Activated T-helper 17 cell treated with anti-CD3 and anti-CD28 coated beads, Interleukin-2, amount 50 U/mL, for 72 hours (primary cell): ENCODE data around the gene BCKDHA. TPM values are rescaled to one million over a fixed set of nuclear protein-coding genes. Genes with fewer than 3 reads are reported as not detected.
"Not testable (repeated sequence)": the region's sequence is repeated elsewhere in the genome, so short reads cannot be mapped to it uniquely, and the experiment has no call there.

Experiments
- ATAC-seq: fragments of 150-1000 bp; cut with Tn5 transposase; replicated peaks from 2 replicates; pipeline ENCODE4 v1.10.0; 2021; ENCODE audit warnings: mild to moderate bottlenecking, moderate library complexity
- H3K27ac Mint-ChIP-seq: one replicate; pipeline ENCODE4 v1.8.0; 2022; ENCODE audit warnings: mixed read lengths
- H3K27me3 Mint-ChIP-seq: one replicate; pipeline ENCODE4 v1.8.0; 2022; ENCODE audit warnings: mixed read lengths
- H3K36me3 Mint-ChIP-seq: one replicate; pipeline ENCODE4 v1.8.0; 2022; ENCODE audit warnings: low read depth, mild to moderate bottlenecking, mixed read lengths
- H3K4me1 Mint-ChIP-seq: one replicate; pipeline ENCODE4 v1.8.0; 2022; ENCODE audit warnings: mixed read lengths
- H3K4me3 Mint-ChIP-seq: one replicate; pipeline ENCODE4 v1.8.0; 2022; ENCODE audit warnings: mild to moderate bottlenecking, mixed read lengths
- H3K9me3 Mint-ChIP-seq: one replicate; pipeline ENCODE4 v1.8.0; 2022; ENCODE audit warnings: mixed read lengths
- total RNA-seq, 2 donors: library from RNA; stranded (reverse); gene quantifications; one replicate each; pipeline ENCODE4 v1.2.3, GENCODE V29; 2022

The BCKDHA gene
- total RNA-seq, 2 donors from 2014 or later = 19.4 to 48.1 TPM

- peak overlapping the region; percentile 24 for H3K27ac Mint-ChIP-seq
- ATAC-seq = peak; percentile 9
- H3K36me3 Mint-ChIP-seq = no peaks in the 10 kb centered on the region
- peak overlapping the region; percentile 71 for H3K4me3 Mint-ChIP-seq
- no peaks in the 10 kb centered on the region for H3K9me3 Mint-ChIP-seq
- no peaks in the 10 kb centered on the region for H3K4me1 Mint-ChIP-seq
- no peaks in the 10 kb centered on the region for H3K27me3 Mint-ChIP-seq
Measured at GRCh38 chr19:41449865-41450178, 52.2 kb downstream of the BCKDHA start.

GRCh38 chr19:41452584-41453275 is 55.1 kb downstream of the BCKDHA start:
- H3K27me3 Mint-ChIP-seq = no peaks in the 10 kb centered on the region
- H3K4me3 Mint-ChIP-seq = no peak overlapping the region
- no peak for ATAC-seq
- H3K36me3 Mint-ChIP-seq = no peaks in the 10 kb centered on the region
- H3K4me1 Mint-ChIP-seq = peaks cover 12% of the 10 kb centered on the region
- H3K9me3 Mint-ChIP-seq = no peaks in the 10 kb centered on the region
- no peak overlapping the region for H3K27ac Mint-ChIP-seq

- no peaks in the 10 kb centered on the region for H3K27me3 Mint-ChIP-seq
- no peak for ATAC-seq
- H3K4me1 Mint-ChIP-seq = peaks cover 15% of the 10 kb centered on the region
- peak overlapping the region; percentile 58 for H3K27ac Mint-ChIP-seq
- H3K9me3 Mint-ChIP-seq = no peaks in the 10 kb centered on the region
- H3K4me3 Mint-ChIP-seq = no peak overlapping the region
- no peaks in the 10 kb centered on the region for H3K36me3 Mint-ChIP-seq
Measured at GRCh38 chr19:41455936-41456335, 58.3 kb downstream of the BCKDHA start.

GRCh38 chr19:41456342-41456918 is 58.8 kb downstream of the BCKDHA start:
- Mint-ChIP-seq H3K36me3 (no peaks in the 10 kb centered on the region), H3K9me3 (no peaks in the 10 kb centered on the region), H3K27me3 (no peaks in the 10 kb centered on the region), H3K4me1 (peaks cover 15% of the 10 kb centered on the region), H3K27ac (peak overlapping the region; percentile 58), H3K4me3 (peak overlapping the region; percentile 15)
- ATAC-seq = no peak

GRCh38 chr19:41457241-41457640 is 59.6 kb downstream of the BCKDHA start:
- peak; percentile 97 for ATAC-seq
- Mint-ChIP-seq H3K27me3 (no peaks in the 10 kb centered on the region), H3K27ac (peak overlapping the region; percentile 58), H3K36me3 (no peaks in the 10 kb centered on the region), H3K4me3 (peak overlapping the region; percentile 15), H3K9me3 (no peaks in the 10 kb centered on the region), H3K4me1 (peaks cover 15% of the 10 kb centered on the region)

GRCh38 chr19:41462497-41462896 is 64.9 kb downstream of the BCKDHA start:
- Mint-ChIP-seq H3K4me3 (peak overlapping the region; percentile 58), H3K36me3 (no peaks in the 10 kb centered on the region), H3K4me1 (peaks cover 10% of the 10 kb centered on the region), H3K9me3 (no peaks in the 10 kb centered on the region), H3K27ac (no peak overlapping the region), H3K27me3 (peaks cover 21% of the 10 kb centered on the region)
- ATAC-seq = no peak

- not testable (repeated sequence) for H3K4me1 Mint-ChIP-seq, H3K9me3 Mint-ChIP-seq, H3K36me3 Mint-ChIP-seq
- H3K27ac Mint-ChIP-seq = peak overlapping the region; percentile 57
- ATAC-seq = peak; percentile 53
- peaks cover 30% of the 10 kb centered on the region for H3K27me3 Mint-ChIP-seq
- H3K4me3 Mint-ChIP-seq = peak overlapping the region; percentile 58
Measured at GRCh38 chr19:41463257-41464256, 65.9 kb downstream of the BCKDHA start.

Other genes starting within 250 kb of the BCKDHA start
- under 1 TPM in 1 of 2 donors, not detected in 1; 0.13 TPM for gene CYP2S1, start 204.6 kb upstream of the BCKDHA start, total RNA-seq
- 1 to 10 TPM in 1 of 2 donors, under 1 TPM in 1; 0.04 to 2.3 TPM for gene AXL, start 178.6 kb upstream of the BCKDHA start, total RNA-seq
- gene HNRNPUL1, start 133.4 kb upstream of the BCKDHA start, total RNA-seq = 100 to 1,000 TPM; 324 to 357 TPM
- gene CCDC97, start 87.6 kb upstream of the BCKDHA start, total RNA-seq = 10 to 100 TPM; 35.1 to 40.9 TPM
- 100 to 1,000 TPM; 107 to 158 TPM for gene TGFB1, start 43.9 kb upstream of the BCKDHA start, total RNA-seq
- gene B9D2, start 33.7 kb upstream of the BCKDHA start, total RNA-seq = 1 to 10 TPM; 6.7 to 9.5 TPM
- gene TMEM91, start 21.3 kb upstream of the BCKDHA start, total RNA-seq = 10 to 100 TPM in 1 of 2 donors, 1 to 10 TPM in 1; 3.5 to 15.1 TPM
- gene EXOSC5, start 459 bp upstream of the BCKDHA start, total RNA-seq = 10 to 100 TPM; 33.0 to 58.7 TPM
- under 1 TPM; 0.45 to 0.71 TPM for gene B3GNT8, start 29.6 kb downstream of the BCKDHA start, total RNA-seq
- gene DMAC2, start 42.1 kb downstream of the BCKDHA start, total RNA-seq = 10 to 100 TPM; 34.0 to 66.2 TPM
- not detected for gene ERICH4, start 45.3 kb downstream of the BCKDHA start, total RNA-seq
- 10 to 100 TPM; 27.1 to 30.7 TPM for gene CEACAM21, start 178.3 kb downstream of the BCKDHA start, total RNA-seq
- not detected for gene CEACAM4, start 229.3 kb downstream of the BCKDHA start, total RNA-seq